ENCODE results near the gene FBN2. TPM values are rescaled to one million over a fixed set of nuclear protein-coding genes. Genes with fewer than 3 reads are reported as not detected.

The FBN2 gene
- polyA plus RNA-seq, 1 donor from 2014 or later = 1.6 TPM

DNA sequence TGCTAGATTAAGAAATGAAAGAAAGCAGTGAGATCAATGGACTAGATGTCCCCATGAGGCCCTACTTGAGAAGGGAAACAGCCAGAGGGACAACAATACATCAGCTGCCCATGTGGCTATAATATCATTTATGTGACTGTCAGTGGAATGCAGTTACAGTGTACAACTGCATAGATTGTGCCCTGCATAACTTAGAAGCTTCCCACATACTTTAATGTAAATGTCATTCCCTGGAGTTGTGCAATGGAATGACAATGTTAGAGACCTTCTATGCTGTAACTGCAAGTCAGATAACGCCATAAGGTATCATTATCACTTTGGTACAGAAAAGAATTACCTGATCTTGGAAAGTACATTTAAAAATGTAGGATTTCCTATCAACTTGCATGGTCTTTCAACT, 67.4 kb downstream of the FBN2 start:
- TF ChIP-seq, protein P1, sequence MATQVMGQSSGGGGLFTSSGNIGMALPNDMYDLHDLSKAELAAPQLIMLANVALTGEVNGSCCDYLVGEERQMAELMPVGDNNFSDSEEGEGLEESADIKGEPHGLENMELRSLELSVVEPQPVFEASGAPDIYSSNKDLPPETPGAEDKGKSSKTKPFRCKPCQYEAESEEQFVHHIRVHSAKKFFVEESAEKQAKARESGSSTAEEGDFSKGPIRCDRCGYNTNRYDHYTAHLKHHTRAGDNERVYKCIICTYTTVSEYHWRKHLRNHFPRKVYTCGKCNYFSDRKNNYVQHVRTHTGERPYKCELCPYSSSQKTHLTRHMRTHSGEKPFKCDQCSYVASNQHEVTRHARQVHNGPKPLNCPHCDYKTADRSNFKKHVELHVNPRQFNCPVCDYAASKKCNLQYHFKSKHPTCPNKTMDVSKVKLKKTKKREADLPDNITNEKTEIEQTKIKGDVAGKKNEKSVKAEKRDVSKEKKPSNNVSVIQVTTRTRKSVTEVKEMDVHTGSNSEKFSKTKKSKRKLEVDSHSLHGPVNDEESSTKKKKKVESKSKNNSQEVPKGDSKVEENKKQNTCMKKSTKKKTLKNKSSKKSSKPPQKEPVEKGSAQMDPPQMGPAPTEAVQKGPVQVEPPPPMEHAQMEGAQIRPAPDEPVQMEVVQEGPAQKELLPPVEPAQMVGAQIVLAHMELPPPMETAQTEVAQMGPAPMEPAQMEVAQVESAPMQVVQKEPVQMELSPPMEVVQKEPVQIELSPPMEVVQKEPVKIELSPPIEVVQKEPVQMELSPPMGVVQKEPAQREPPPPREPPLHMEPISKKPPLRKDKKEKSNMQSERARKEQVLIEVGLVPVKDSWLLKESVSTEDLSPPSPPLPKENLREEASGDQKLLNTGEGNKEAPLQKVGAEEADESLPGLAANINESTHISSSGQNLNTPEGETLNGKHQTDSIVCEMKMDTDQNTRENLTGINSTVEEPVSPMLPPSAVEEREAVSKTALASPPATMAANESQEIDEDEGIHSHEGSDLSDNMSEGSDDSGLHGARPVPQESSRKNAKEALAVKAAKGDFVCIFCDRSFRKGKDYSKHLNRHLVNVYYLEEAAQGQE (IDR thresholded peaks at IDR 0.05; ENCODE audit: borderline replicate concordance) = no peak
- TF ChIP-seq MXI1 (conservative IDR thresholded peaks at IDR 0.05; ENCODE audit: poor library complexity, severe bottlenecking) (no peak), EP300 (conservative IDR thresholded peaks at IDR 0.05; ENCODE audit: poor library complexity, severe bottlenecking) (no peak), SMC3 (conservative IDR thresholded peaks at IDR 0.05; ENCODE audit: poor library complexity) (no peak), POLR2AphosphoS5 (IDR thresholded peaks at IDR 0.05) (no peak), RAD21 (conservative IDR thresholded peaks at IDR 0.05) (no peak), EZH2 (IDR thresholded peaks at IDR 0.05; ENCODE audit: borderline replicate concordance, insufficient read depth, low read length, poor library complexity, severe bottlenecking) (no peak), TAF1 (IDR thresholded peaks at IDR 0.05; ENCODE audit: low read depth) (no peak)
- TF ChIP-seq, protein P2, sequence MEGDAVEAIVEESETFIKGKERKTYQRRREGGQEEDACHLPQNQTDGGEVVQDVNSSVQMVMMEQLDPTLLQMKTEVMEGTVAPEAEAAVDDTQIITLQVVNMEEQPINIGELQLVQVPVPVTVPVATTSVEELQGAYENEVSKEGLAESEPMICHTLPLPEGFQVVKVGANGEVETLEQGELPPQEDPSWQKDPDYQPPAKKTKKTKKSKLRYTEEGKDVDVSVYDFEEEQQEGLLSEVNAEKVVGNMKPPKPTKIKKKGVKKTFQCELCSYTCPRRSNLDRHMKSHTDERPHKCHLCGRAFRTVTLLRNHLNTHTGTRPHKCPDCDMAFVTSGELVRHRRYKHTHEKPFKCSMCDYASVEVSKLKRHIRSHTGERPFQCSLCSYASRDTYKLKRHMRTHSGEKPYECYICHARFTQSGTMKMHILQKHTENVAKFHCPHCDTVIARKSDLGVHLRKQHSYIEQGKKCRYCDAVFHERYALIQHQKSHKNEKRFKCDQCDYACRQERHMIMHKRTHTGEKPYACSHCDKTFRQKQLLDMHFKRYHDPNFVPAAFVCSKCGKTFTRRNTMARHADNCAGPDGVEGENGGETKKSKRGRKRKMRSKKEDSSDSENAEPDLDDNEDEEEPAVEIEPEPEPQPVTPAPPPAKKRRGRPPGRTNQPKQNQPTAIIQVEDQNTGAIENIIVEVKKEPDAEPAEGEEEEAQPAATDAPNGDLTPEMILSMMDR (IDR thresholded peaks at IDR 0.05; ENCODE audit: poor library complexity, severe bottlenecking) = no peak
- no peaks in the 10 kb centered on the region for H3K9me3 ChIP-seq (ENCODE audit: low read length)
- no peak overlapping the region for H3K4me2 ChIP-seq (ENCODE audit: low read length)
- no peaks in the 10 kb centered on the region for H3K36me3 ChIP-seq (ENCODE audit: insufficient read depth, low read length)
- no peaks in the 10 kb centered on the region for H4K20me1 ChIP-seq (ENCODE audit: insufficient read depth)
- no peaks in the 10 kb centered on the region for H3K27me3 ChIP-seq (ENCODE audit: insufficient read depth, low read depth, low read length)
- H3K79me2 ChIP-seq (replicated peaks; ENCODE audit: insufficient read depth, low read length) = no peaks in the 10 kb centered on the region
- H2AFZ ChIP-seq (ENCODE audit: low read depth, low read length) = no peak overlapping the region
- no peak overlapping the region for H3K27ac ChIP-seq (ENCODE audit: low read length)
- no peak overlapping the region for H3K4me3 ChIP-seq (ENCODE audit: low read length)
- H3F3A ChIP-seq (ENCODE audit: insufficient read depth, low read length, poor library complexity, severe bottlenecking) = no peaks in the 10 kb centered on the region
- no peak overlapping the region for H3K9ac ChIP-seq (ENCODE audit: low read length)
- no peaks in the 10 kb centered on the region for H3K9me2 ChIP-seq (ENCODE audit: insufficient read depth, low read length)

DNA sequence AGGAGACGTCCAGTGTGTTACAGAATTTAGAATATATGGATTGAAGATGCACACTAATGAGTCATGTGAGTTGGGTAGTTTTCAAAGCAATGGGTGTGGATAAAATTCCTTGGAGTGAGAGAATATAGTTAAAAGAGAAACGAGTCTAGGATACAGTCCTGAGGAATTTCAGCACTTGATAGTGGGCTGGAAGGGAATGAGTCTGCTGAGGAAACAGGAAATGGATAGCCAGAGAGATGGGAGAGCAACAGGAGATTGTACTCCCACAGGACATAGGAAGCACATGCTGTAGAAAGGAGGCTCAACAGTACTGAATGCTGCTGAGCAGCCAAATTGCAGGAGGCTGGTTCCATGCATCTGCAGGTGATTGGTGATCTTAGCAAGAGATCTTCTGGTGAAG, 68.1 kb downstream of the FBN2 start:
- Histone ChIP-seq H3K4me2 (ENCODE audit: low read length) (no peak overlapping the region), H3K79me2 (replicated peaks; ENCODE audit: insufficient read depth, low read length) (no peaks in the 10 kb centered on the region), H3K27ac (ENCODE audit: low read length) (no peak overlapping the region), H2AFZ (ENCODE audit: low read depth, low read length) (no peak overlapping the region), H3K27me3 (ENCODE audit: insufficient read depth, low read depth, low read length) (no peaks in the 10 kb centered on the region), H3K9ac (ENCODE audit: low read length) (no peak overlapping the region), H3K36me3 (ENCODE audit: insufficient read depth, low read length) (no peaks in the 10 kb centered on the region), H3K9me3 (ENCODE audit: low read length) (no peaks in the 10 kb centered on the region), H3K4me3 (ENCODE audit: low read length) (no peak overlapping the region), H3F3A (ENCODE audit: insufficient read depth, low read length, poor library complexity, severe bottlenecking) (no peaks in the 10 kb centered on the region), H3K9me2 (ENCODE audit: insufficient read depth, low read length) (no peaks in the 10 kb centered on the region), H4K20me1 (ENCODE audit: insufficient read depth) (no peaks in the 10 kb centered on the region)
- TF ChIP-seq EP300 (conservative IDR thresholded peaks at IDR 0.05; ENCODE audit: poor library complexity, severe bottlenecking) (no peak), EZH2 (IDR thresholded peaks at IDR 0.05; ENCODE audit: borderline replicate concordance, insufficient read depth, low read length, poor library complexity, severe bottlenecking) (no peak), RAD21 (conservative IDR thresholded peaks at IDR 0.05) (no peak), TAF1 (IDR thresholded peaks at IDR 0.05; ENCODE audit: low read depth) (no peak), POLR2AphosphoS5 (IDR thresholded peaks at IDR 0.05) (no peak), MXI1 (conservative IDR thresholded peaks at IDR 0.05; ENCODE audit: poor library complexity, severe bottlenecking) (no peak), SMC3 (conservative IDR thresholded peaks at IDR 0.05; ENCODE audit: poor library complexity) (no peak)
- TF ChIP-seq, protein P2 (IDR thresholded peaks at IDR 0.05; ENCODE audit: poor library complexity, severe bottlenecking) = no peak
- TF ChIP-seq, protein P1 (IDR thresholded peaks at IDR 0.05; ENCODE audit: borderline replicate concordance) = no peak
